AG09309 (cell line): ENCODE results near the gene ZSCAN2.
A peak's percentile ranks its signal among the peaks of the same experiment; 100 is the strongest.

ENCODE experiments used
- DNase-seq: peaks from one replicate; pipeline ENCODE4 v3.0.0-alpha.2; 2010; ENCODE audit warnings: low read depth
- H3K4me3 ChIP-seq: 2 replicates; pipeline ENCODE4 v1.5.1; 2011; ENCODE audit warnings: mild to moderate bottlenecking, low read depth, low read length, moderate library complexity; ENCODE audit not compliant: control insufficient read depth
- TF ChIP-seq, protein P1 (sequence below): IDR thresholded peaks from 2 replicates; pipeline ENCODE4 v1.5.1; 2011; ENCODE audit warnings: mild to moderate bottlenecking, low read depth, low read length, inconsistent platforms; ENCODE audit not compliant: insufficient read depth, control insufficient read depth; ENCODE audit errors: missing control alignments

The ZSCAN2 gene

DNA sequence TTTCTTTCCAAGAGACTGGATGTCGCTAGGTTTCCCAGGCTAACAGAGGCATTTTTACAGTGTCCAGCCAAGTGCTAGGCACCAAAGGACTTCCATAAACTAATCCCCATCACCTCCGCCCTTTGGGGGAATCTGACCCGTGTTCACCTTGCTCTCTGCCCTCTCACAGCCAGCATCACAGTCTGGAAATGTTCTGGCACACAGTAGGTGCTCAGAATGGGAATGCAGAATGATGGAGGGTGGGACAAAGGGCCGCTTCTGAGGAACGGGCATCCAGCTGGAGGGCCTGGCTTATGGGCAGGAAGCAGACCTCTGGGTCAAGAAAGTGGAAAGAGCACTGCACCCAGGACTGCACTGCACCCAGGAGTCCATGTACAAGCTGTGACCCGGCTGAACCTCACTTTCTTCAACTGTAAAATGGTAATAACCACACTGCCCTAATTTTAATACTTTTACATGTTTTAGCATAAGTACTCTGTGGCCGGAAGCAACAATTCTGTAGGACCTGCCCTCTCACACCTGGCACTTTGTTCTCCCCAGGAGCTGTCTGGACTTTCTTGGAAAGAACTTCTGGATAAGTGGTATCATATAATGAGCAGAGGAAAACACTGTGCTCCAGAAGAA is 58.1 kb downstream of the ZSCAN2 start:
- peak overlapping the region; percentile 46 for H3K4me3 ChIP-seq
- no peak for DNase-seq
- TF ChIP-seq, protein P1, sequence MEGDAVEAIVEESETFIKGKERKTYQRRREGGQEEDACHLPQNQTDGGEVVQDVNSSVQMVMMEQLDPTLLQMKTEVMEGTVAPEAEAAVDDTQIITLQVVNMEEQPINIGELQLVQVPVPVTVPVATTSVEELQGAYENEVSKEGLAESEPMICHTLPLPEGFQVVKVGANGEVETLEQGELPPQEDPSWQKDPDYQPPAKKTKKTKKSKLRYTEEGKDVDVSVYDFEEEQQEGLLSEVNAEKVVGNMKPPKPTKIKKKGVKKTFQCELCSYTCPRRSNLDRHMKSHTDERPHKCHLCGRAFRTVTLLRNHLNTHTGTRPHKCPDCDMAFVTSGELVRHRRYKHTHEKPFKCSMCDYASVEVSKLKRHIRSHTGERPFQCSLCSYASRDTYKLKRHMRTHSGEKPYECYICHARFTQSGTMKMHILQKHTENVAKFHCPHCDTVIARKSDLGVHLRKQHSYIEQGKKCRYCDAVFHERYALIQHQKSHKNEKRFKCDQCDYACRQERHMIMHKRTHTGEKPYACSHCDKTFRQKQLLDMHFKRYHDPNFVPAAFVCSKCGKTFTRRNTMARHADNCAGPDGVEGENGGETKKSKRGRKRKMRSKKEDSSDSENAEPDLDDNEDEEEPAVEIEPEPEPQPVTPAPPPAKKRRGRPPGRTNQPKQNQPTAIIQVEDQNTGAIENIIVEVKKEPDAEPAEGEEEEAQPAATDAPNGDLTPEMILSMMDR = no peak

DNA sequence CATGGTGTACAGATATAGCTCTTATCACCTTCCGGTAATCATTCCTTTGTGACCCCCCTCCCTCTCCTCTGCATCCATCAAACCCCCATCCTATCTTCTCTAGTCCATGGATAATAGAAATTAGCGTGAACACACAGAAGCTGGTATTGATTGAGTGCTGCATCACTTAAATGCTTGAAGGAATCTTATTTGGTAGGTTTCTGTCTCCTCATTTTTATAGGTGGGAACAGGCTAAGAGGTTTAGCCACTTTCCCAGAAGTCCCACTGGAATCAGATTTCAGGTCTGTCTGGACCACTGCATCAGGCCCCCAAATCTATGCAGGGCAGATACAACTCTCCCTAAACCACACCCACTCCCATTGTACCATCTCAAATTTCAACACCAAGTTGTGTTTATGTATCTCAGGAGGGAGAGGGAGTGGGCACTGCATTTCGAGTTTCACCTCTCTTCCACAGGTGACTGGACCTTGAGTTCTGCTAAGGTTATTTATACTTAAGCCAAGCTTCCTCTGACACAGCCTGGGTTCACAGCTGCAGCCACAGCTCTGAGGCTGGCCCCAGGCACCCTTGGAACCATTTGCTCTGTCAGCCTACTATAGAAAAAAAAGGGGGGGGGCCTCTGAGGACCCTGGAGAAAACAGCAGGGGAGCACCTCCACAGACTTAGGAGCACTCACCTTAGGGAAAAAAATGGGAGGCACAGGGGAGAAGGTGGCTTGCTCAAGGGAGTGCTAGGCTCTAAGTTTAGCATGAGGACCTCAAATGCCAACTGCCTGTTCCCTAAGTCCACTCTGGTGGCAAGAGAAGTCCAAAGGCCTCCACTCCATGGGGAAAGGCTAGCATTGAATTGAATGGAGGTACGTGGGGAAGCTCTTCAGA is 59.3 kb downstream of the ZSCAN2 start:
- TF ChIP-seq, protein P1 = no peak
- no peak overlapping the region for H3K4me3 ChIP-seq
- no peak for DNase-seq

DNA sequence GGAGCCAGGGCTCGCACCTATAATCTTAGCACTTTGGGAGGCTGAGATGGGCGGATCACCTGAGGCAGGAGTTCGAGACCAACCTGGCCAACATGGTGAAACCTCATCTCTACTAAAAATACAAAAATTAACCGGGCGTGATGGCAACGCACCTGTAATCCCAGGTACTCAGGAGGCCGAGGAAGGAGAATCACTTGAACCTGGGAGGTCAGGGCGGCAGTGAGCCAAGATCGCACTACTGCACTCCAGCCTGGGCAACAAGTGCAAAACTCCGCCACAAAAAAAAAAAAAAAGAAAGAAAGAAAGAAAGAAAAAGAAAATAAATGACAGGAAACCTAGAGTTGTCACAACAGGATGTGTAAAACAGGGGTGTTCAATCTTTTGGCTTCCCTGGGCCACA is 60.2 kb downstream of the ZSCAN2 start:
- no peak for DNase-seq
- H3K4me3 ChIP-seq = no peak overlapping the region
- TF ChIP-seq, protein P1 = no peak

DNA sequence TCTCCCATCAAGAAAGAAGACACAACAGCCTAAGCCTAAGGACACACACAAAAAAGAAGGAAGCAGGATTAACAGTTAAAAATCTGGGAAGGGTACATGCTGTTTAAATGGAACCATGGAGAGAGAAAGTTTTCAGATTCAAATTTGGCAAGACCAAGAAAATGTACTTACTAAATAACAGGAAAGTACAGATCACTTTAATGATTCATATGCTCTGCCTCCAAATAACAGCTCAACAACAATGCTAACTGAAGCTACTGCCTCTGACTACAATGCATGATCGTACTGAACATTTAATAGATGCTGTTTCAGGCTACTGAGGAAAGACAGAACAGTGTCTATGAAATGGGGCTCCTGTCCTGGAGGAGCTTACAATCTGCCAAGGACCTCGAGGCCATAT is 65.6 kb downstream of the ZSCAN2 start:
- TF ChIP-seq, protein P1 = no peak
- H3K4me3 ChIP-seq = no peak overlapping the region
- DNase-seq = no peak

DNA sequence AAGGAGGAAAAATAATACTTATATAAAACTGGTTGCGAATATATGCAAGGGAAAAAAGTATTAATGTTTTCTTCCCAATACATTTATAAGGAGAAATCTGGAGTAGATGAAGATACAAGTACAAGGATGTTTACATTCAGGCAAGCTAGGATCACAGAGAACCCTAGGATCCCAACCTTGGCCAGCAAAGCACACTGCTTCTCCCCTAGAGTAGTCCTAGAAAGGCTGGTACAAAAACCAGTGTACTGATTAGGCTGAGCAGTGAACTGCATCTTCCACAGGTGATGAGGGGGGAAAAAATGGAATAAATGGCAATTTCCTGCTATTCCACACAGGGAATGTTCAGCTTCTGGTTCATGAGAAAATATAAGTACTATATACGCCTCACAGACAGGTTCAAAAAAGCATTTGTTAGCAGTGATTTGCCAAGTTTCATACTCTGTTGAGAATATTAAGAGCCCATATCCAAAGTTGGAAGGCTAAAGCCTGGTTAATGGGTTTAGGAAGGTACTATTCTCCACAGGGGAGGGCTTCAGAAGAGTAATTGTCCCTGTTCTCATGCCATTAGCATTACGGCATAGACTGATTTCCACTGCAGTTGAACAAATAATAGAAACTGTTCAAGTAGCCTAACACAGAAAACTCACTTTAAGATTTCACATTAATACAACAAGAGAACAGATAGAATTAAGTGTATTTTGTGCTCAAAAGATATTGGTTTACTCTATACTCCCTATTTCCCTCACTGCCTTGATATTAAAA is 67.6 kb downstream of the ZSCAN2 start:
- H3K4me3 ChIP-seq = no peak overlapping the region
- DNase-seq = no peak
- TF ChIP-seq, protein P1 = no peak

DNA sequence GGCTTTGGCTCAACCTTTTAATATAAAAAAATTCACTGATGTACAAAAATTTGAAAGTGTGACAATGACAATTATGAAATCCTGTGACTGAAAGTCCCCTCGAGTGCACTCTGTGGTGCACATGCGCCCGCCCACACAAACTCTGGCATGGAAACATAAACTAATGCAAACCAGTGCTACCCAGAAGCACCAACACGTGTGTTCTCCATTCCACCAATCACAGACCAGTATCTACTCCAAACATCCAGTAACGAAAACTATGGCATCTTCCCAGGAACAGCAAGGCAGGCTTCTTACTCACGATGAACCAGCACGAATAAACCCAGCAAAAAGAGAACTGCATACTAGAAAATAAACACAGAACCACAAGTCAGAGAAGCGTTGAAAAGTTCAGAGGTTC is 68.9 kb downstream of the ZSCAN2 start:
- TF ChIP-seq, protein P1 = no peak
- peak; percentile 90 for DNase-seq
- no peak overlapping the region for H3K4me3 ChIP-seq
